TTC549 (cell line): ENCODE data around the gene TMEM115.

Experiments
- FAIRE-seq: peaks from 2 replicates; lab custom pipeline; 2012; peaks lifted over from hg19 to GRCh38; lab: Jason Lieb, UNC

TMEM115 gene

DNA sequence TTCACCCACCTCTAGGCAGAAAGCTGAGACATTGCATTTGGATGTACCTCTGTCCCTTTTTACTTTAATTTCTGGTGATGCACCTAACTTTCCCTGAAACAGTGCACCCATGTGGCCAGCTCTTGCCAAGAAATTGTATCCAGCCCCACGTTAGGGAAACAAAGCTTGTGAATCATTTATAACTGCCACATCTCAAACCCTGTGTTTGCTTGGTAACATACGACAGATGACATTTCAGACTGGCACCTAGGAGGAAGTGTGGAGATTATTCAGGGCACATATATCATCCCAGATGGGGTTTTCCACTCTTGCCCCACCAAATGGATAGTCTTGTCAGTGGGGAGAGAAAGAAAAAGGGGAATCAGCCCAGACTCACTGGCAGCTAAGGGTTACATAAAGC, 6.5 kb downstream of the TMEM115 start:
- FAIRE-seq, result no peak

DNA sequence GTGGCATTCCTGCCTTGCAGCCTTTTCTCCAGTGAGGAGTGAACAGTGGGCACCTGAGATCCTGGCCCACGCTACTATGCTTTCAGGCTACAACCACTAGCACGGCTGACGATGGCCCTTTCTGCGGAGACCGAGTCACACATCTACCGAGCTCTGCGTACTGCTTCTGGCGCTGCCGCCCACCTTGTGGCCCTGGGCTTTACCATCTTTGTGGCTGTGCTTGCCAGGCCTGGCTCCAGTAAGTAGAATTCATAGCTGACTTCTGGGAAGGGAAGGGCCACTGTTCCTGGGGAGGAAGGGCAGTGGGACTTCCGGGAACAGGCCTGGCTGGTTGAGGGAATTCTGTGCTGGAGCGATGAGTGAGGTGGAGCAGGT, 8.0 kb downstream of the TMEM115 start:
- FAIRE-seq, result no peak

DNA sequence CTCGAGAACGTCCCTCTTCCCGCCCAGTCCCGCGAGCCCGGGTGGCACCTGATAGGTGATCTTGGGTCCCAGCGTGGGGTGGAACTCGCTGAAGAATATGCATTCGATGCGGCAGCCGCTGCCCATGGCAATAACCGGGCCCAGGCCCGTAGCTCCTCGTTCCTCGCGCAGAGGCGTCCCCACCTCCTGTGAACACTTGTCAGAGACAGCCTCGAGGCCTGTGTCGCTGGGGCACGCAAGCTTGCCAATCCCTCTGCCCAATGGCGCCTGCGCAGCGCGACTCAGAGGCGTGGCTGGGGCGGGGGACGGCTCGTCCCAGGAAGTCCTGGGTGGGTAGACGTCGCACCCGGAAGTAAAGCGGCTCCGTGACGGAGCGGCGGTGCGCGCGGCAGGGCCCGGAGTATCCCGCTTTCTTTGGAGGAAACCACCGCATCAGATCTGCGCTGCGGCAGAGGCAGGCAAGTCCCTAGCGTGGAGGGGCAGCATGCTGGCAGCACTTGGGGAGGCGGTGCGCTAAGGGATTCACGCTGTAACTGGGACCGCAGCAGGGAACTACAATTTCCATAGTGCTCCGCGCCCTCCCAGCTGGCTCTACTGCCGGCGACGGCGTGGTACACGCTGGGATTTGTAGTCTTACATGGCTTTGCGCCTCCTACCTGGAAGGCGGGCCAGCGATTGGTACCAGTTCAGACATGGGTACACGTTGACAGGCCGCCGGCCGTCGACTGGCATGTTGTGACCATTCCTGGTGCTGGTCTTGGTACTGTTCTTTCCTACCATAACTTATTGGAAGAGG, 8.6 kb downstream of the TMEM115 start, which contains the start of the genes CYB561D2 and NPRL2:
Gene CYB561D2 (plus strand): TSS at position 336 of the 796 bp plus-strand sequence. CDS start 572 bp downstream, outside the sequence.
Gene NPRL2 (minus strand): TSS at position 249 of the 796 bp plus-strand sequence. CDS start 123 bp downstream, at position 126.
- FAIRE-seq, result no peak

DNA sequence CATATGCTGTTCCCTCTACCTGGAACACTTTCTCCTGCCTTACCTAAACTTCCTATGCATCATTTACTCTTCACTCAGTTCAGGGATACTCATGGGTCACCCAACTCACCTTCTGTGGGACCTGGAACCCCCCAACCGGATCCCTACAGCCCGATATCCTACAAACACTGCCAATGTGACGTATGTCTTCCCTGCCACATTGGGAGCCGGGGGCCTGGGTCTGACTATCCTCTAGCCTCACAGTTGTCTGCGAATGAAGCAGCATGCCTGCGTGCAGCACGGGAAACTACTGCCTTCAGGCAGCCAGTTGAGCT, 9.2 kb downstream of the TMEM115 start:
- FAIRE-seq, result no peak

DNA sequence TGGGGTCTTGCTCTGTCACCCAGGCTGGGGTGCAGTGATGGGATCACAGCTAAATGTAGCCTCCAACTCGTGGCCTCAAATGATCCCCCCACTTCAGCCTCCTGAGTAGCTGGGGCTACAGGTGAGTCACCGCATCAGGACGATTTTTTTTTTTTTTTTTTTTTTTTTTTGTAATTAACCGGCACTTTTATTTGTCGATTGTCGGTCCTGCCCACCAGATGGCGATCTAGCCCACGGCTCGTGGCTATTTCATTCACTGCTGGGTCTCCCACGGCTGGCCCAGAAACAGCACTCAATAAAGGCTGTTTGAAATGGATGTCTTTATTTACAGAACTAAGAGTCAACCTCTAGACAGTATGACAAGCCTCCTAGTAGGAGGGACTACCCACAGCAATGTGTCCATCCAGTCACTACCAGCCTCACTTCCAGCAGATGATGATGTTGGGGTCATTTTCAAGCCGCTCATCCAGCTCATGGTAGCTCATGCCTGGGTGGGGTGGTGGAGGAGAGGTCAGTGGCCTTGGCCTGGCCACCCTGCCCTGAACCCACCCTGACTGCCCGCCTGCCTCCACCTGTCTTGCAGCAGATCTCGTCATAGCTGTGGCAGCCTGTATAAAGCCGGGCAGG, 12.0 kb downstream of the TMEM115 start:
- FAIRE-seq, result peak; percentile 53

DNA sequence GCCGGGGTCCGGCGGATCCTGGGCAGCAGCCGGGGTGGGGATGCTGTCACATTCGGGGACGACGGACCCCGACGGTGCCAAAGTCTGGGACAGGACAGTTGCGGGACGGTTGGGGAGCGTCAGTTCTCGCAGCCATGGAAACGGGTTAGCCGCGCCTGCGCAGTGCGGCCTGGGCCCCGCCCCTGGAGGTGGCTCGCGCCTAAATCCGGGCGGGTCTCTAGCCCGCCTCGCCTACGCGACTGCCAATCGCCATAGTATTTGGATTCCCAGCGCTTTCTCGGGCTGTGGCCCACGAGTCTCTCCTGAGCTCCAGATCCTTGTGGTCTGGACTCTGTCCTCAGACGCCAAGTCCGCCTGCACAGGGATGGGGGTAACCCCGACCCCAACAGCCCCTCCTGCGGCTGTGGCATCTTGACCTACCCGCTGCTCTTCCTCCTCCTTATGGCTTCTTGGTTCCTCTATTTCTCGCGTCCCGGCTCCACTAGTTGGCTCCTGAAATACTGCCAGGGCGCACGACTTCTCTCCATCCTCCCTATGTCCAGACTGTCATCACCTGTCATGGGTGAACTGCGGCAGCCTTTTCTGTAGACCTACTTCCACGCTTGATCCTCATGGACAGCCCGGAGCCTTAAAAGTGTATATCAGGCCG, 13.6 kb downstream of the TMEM115 start, which contains the start of gene ZMYND10:
Gene ZMYND10 (minus strand): TSS at position 147 of the 649 bp plus-strand sequence. CDS start 153 bp downstream, outside the sequence.
- FAIRE-seq, result no peak

DNA sequence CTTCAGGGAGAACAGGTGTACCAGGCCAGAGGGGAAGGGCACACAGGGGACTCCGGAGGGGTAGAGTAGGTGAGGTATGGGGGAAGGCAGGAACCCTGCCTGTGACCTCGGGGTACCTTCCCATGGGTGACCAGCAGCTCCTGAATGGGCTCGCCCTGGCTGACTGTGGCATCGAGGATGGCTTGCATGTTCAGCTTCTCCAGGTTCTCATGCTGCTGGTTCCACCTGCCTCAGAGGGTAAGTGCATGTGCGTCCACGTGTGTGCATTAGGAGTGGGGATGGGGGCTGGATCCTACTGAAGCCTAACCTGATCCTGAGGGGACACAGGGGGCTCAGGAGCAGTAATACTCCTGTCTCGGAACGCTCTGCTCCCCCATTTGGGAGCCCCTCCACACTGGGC, 14.3 kb downstream of the TMEM115 start:
- FAIRE-seq, result no peak

DNA sequence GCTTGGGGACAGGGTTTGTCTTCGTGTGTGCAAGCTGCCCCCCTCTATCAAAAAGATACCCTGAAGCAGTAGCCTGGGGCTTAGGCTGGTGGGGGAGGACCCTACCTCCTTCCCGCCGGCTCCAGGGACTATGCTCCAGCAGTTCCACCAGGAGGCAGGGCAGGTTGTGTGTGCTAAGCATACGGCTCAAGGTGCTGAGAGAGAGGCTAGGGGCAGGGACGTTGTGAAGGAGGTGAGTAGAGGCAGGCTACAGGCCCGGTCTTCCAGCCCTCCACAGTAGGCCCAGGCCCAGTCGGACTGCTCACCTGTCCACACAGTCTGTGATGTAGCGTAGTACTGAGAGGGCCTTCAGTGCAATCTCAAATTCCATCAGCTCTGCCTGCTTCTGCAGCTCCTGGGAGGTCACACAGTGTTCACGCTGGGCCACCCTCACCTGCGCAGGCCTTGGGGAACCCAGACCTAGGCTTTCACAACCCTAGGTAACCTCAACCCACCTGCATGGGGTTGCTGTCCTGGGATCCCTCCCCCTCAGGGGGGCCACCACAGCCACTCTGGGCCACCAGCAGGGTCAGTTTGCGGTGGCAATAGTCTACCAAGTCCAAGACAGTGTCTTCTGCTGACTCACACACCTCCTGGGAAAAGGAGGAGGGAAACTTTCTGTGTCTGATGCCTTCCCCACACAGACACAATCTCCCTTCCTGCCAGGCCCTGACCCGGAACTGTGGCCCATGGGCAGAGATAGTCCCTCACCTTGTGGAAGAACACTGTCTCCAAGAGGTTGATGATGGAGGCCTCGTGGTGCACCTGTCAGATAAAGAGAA, 16.3 kb downstream of the TMEM115 start:
- FAIRE-seq, result no peak

DNA sequence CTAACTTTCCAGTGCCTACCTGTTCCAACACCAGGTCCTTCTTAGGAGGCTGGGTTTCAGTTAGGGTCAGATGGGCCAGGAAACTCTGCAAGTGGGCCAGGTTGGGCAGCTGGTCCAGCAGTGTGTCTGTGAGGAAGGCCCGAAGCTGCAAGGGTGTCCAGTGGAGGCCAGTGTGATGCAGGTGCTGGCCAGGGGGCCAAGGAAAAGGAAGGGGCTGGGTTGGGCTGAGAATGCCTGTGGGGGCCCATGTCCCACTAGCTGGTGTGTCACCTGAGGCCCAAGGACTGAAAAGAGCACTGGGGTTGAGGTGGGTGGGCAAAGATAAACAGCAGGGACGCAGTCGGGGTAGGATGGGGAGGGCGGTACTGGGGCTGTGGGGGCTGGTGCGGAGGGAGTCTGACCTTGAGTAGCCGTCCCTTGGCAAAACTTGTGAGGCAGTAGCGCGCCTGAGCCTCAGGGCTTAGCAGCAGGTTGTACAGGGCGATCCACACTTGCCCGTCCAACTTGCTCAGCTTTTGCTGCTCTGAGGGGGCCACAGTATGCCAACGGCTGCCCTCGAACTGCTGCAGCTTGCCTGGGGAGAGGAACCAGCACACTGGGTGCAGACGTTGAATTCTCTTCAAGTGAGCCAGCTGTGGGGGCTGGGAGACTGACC, 17.2 kb downstream of the TMEM115 start:
- no peak for FAIRE-seq

DNA sequence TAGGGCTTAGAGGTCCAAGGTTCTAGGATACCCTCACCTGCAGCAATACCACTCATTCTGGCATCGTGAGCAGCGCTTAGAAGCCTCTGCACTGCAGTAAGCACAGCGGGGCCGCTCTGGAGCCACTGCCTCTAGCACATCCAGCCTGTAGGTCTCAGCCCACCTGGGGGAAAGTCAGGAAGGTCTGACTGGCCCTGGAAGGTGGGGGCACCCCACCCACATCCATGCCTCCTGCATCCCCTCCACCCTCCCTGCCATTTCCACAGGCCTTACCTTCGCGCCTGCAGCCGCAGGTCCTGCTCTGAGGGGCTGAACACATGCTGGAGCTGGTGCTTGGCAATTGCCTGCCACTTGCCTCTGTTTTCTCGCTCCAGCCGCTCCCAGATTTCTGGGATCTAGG, 17.8 kb downstream of the TMEM115 start:
- FAIRE-seq, result no peak

DNA sequence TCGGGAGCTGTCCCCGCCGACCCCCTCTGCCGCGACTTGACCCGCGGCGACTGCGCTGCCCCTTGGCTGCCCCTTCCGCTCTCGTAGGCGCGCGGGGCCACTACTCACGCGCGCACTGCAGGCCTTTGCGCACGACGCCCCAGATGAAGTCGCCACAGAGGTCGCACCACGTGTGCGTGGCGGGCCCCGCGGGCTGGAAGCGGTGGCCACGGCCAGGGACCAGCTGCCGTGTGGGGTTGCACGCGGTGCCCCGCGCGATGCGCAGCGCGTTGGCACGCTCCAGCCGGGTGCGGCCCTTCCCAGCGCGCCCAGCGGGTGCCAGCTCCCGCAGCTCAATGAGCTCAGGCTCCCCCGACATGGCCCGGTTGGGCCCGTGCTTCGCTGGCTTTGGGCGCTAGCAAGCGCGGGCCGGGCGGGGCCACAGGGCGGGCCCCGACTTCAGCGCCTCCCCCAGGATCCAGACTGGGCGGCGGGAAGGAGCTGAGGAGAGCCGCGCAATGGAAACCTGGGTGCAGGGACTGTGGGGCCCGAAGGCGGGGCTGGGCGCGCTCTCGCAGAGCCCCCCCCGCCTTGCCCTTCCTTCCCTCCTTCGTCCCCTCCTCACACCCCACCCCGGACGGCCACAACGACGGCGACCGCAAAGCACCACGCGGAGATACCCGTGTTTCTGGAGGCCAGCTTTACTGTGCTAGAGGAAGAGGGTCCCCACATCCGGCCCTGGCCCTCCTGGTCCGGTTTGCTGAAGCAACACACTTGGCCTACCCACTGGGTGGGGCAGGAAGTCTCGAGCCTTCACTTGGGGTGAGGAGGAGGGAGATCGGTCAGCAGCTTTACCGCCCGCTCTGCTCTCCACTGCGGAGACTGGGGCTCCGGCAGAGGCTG, 18.6 kb downstream of the TMEM115 start, which contains the start of gene RASSF1:
Gene RASSF1 (minus strand): TSS at position 389 of the 882 bp plus-strand sequence. CDS start 31 bp downstream, at position 358.
- no peak for FAIRE-seq

DNA sequence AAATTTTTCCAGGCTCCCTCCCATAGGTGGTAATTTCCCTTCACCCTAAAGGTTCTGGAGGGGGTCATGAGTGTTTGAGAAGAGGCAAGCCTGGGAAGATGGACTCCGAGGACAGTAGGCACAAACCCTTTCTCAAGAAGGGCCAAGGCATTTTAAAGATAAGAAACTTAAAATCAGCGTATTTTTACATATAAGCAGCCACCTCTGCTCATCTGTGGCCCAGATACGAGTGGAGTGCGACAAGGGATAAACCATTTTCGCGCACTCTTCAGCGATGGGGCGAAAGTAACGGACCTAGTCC, 19.2 kb downstream of the TMEM115 start:
- FAIRE-seq, result no peak

DNA sequence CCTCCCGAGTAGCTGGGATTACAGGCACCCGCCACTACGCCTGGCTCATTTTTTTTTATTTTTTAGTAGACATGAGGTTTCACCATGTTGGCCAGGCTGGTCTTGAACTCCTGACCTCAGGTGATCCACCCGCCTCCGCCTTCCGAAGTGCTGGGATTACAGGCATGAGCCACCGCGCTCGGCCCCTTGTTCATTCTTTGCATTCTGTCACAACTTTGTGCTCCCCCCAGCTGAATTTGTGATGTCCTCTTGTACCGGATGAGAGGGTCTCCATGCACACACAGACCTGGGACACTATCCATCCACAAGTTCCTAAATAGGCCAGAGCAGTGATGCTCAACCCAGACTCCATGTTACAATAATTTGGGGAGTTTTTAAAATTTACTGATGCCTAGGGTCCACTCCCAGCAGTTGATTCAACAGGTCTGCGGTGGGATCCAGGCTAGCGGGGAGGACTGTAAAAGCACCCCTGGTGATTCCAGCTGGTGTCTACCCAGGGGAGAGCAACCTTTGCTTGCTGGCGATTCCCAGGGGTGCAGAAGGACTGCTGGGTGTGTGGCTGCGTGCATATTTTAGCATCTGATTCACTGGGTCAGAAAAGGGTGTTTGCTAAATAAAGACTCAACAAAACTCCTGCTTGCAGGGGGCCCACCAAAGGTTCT, 19.7 kb downstream of the TMEM115 start:
- no peak for FAIRE-seq

DNA sequence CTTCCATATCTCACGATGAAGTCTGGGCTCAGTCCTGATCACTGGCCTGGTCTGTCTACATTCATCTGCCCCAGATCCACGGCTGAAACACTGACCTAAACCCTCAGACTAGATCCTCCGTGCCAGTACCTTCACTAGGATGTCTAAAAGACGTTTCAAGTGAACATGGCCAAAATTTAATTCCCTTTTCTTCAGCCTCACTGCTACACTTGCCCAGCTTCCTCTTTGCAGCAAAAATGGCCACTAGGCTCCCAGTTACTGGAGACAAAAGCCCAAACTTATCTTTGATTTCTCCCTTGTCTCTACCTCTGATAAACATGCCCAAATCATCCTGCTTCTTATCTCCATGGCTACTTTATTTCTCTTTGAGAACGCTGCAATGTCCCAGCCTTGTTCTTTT, 20.4 kb downstream of the TMEM115 start:
- FAIRE-seq, result no peak

DNA sequence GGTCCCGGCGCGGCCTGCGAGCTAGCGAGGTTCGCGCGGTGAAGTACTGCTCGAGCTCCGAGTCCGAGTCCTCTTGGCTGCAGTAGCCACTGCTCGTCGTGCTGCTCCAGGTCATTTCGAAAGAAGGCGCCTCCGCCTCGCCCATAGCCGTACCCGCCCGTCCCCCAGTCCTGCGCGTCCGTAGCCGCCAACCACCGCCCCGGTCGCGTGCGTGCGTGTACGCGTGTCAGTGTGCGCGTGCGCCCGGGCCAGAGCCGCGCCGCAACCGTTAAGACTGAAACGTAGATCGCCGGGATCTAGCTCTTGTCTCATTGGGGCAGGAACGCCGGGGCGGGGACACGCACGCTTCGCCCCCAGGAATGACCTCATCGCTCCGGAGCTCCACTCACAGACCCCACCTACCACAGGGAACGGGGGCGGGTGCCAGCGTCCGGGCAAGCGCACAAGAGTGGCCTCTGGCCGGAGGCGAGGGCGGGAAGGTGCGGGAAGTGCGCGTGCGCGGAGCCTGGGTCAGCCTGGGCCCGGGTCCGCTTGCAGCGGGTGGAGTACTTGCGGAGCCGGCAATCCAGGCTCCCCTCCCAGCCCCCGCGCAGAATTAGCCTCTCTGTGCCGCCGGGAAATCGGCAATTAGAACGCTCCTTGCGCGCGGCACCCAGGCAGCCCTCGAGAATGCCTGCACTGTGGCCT, 22.0 kb downstream of the TMEM115 start:
- FAIRE-seq, result peak; percentile 91

DNA sequence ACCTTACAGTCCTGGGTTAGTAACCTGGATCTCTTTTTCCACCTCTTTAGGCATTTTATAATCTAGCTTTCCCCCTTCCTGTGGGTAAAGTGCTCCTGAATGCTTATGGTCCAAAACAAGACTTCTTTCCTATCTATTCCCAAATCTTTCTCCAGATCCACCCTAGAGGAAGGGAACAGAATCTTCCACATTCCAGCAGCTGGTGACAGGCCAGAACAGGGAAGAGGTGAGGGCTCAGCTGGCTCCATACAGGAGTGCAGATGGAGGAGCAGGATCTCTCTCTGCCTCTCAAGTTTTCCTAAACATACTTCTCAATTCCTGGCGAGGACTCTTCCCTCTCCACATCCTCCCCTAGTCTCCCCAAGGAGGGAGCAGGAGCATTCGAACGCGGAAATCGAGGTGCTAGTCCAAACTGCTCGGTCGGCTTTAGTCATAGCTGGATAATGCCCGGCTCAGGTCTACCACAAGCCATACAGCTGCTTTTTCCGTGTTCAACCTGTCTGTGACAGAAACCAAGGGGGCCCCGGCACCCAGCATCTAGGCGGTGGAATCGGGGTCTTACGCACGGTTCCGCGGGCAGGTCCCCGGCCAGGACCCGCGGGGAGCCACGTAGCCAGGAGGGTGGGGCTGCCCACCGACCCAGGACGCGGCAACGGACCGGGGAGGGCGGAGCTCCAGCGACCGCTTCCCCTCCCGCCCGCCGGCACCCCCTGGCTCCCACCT, 22.7 kb downstream of the TMEM115 start:
- FAIRE-seq, result no peak

DNA sequence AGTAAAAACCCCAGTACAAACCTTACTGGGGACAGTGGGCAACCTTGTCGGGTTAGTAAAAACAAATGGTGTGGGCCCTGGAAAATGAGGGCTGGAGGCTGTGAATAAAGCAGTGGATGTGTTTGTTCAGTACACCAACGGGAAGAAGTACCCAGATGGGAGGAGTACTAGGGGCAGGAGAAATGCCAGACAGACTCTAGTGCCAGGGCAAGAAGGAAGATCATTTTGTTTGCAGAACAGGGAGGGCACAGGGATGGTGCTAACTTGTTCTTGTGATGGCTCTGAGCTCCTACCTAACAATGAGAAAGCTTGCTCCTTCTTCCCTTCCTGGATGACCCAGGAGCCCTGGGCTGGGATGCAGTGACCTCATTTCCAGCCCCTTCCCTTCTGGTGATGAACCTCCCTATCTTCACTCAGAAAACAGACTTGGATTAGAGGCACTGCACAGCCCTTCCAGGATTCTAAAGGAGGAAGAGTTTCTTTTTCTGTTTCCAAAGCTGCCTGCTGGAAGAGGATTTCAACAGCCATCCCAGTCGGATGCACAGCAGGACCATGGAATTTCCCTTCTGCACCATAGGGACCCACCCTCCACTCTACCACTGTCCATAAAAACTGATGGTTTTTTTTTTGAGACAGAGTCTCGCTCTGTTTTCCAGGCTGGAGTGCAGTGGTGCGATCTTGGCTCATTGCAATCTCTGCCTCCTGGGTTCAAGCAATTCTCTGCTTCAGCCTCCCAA, 24.8 kb downstream of the TMEM115 start:
- no peak for FAIRE-seq

DNA sequence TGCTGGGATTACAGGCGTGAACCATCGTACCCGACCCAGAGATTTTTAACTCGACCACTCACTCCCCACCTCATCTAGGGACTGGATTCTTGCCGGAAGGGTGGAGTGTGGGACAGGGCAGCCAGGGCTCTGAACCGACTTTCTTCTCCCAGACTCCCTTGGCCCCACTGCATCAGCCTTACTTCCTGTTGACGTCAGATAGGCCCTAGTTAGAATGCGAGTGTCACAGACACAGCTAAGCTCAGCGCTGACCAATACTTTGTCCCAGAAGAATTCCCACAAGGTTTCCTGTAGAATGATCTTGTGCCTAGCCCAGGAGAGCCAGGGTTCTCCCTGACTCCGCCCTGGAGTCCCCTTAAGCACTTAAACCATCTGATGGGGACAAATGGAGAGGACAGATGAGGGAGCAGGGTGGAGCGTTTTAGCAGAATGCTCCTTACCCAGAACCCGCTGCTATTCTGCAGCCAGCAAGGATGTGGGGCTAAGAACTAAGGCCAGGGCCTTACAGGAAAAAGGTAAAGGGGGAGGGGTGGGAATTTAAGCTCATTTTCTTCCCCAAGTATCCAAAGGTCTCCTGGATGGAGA, 25.5 kb downstream of the TMEM115 start:
- FAIRE-seq, result no peak
